Spleen (tissue), 7 donors: ENCODE results near the gene SEMA5B.

Source experiments
- CTCF ChIP-seq, 11 experiments: fragments of 200-600 bp in 7 of 11; fragments of 450-650 bp in 4 of 11; sonication (generic) in 4 of 11; IDR thresholded peaks in 8 of 11; conservative IDR thresholded peaks in 3 of 11; 1 replicate in 7 of 11; 2 replicates in 4 of 11; pipeline versions ENCODE4 v1.4.0 to v1.8.0; 2016 to 2021; ENCODE audit warnings: antibody characterized with exemption in 11 of 11, inconsistent platforms in 4 of 11, mild to moderate bottlenecking in 1 of 11
- POLR2A ChIP-seq, 3 donors: fragments of 450-650 bp; IDR thresholded peaks; one replicate each; pipeline ENCODE4 v1.5.1; 2017; ENCODE audit warnings: antibody characterized with exemption in 3 of 3, mild to moderate bottlenecking in 1 of 3
- donor health status: DM: no; HTN: no; CAD: no; lungs with moderate emphysema.
- donor health status: DM: no; HTN: no; CAD: no.
- donor health status: DM: no; HTN: no; CAD: no.

GRCh38 chr3:122966045-122966444 lies 61.5 kb downstream of the SEMA5B start:
- TF ChIP-seq POLR2A (IDR thresholded peaks at IDR 0.05), result no peak
- no peak for TF ChIP-seq CTCF (IDR thresholded peaks at IDR 0.05 in 8 of 11, conservative IDR thresholded peaks at IDR 0.05 in 3 of 11)
